Upper lobe of right lung (tissue), 1 donor: ENCODE measurements around the gene TMEM181. TPM values are rescaled to one million over a fixed set of nuclear protein-coding genes. Genes with fewer than 3 reads are reported as not detected.
A peak's percentile ranks its signal among the peaks of the same experiment; 100 is the strongest.
"Not testable (repeated sequence)": the region's sequence is repeated elsewhere in the genome, so short reads cannot be mapped to it uniquely, and the experiment has no call there.

Experiments used
- ATAC-seq: fragments of 200-7000 bp; cut with Tn5 transposase; one replicate; pipeline ENCODE4 v1.9.1; 2020; ENCODE audit warnings: mild to moderate bottlenecking, moderate library complexity
- DNase-seq: peaks from one replicate; pipeline ENCODE4 v3.0.0-alpha.2; 2020
- H3K27ac ChIP-seq: fragments of 200-600 bp; one replicate; pipeline ENCODE4 v1.8.0; 2022
- H3K27me3 ChIP-seq: fragments of 200-600 bp; one replicate; pipeline ENCODE4 v1.8.0; 2022; ENCODE audit warnings: mild to moderate bottlenecking
- H3K36me3 ChIP-seq: fragments of 200-600 bp; one replicate; pipeline ENCODE4 v1.8.0; 2022
- H3K4me1 ChIP-seq: fragments of 200-600 bp; one replicate; pipeline ENCODE4 v1.8.0; 2022
- H3K4me3 ChIP-seq: fragments of 200-600 bp; one replicate; pipeline ENCODE4 v1.8.0; 2022; ENCODE audit warnings: mild to moderate bottlenecking
- H3K9me3 ChIP-seq: fragments of 200-600 bp; one replicate; pipeline ENCODE4 v1.8.0; 2022
- intact Hi-C: fragments of 100-400 bp; cut with DNase I; formaldehyde crosslinking; loops from one replicate; pipeline ENCODE4 v1.11.0; 2022
- total RNA-seq: library from RNA; stranded (reverse); fragmentation: NEBNext Ultra II Directional; extraction: Animal tissue kit (Norgen Biotek cat#: 25700); gene quantifications from one replicate; pipeline ENCODE4 v1.2.1, GENCODE V29; 2021
- TF ChIP-seq, protein P1 (sequence below): fragments of 200-600 bp; IDR thresholded peaks from one replicate; pipeline ENCODE4 v1.8.0; 2022; ENCODE audit warnings: antibody characterized with exemption
- donor health status: DM: no; HTN: yes; CAD: no; lungs with severe emphysema.

Gene TMEM181
- total RNA-seq, 1 donor from 2014 or later, result 31.5 TPM

GRCh38 chr6:158521759-158522158, 38.1 kb upstream of the TMEM181 start:
- ATAC-seq (peak; percentile 76), DNase-seq (peak; percentile 76)
- Histone ChIP-seq H3K27ac (no peak overlapping the region), H3K27me3 (peaks cover 6% of the 10 kb centered on the region), H3K36me3 (no peaks in the 10 kb centered on the region), H3K9me3 (no peaks in the 10 kb centered on the region), H3K4me3 (no peak overlapping the region), H3K4me1 (peaks cover 8% of the 10 kb centered on the region)
- TF ChIP-seq, protein P1, sequence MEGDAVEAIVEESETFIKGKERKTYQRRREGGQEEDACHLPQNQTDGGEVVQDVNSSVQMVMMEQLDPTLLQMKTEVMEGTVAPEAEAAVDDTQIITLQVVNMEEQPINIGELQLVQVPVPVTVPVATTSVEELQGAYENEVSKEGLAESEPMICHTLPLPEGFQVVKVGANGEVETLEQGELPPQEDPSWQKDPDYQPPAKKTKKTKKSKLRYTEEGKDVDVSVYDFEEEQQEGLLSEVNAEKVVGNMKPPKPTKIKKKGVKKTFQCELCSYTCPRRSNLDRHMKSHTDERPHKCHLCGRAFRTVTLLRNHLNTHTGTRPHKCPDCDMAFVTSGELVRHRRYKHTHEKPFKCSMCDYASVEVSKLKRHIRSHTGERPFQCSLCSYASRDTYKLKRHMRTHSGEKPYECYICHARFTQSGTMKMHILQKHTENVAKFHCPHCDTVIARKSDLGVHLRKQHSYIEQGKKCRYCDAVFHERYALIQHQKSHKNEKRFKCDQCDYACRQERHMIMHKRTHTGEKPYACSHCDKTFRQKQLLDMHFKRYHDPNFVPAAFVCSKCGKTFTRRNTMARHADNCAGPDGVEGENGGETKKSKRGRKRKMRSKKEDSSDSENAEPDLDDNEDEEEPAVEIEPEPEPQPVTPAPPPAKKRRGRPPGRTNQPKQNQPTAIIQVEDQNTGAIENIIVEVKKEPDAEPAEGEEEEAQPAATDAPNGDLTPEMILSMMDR, result no peak
- intact Hi-C loops, result no loop called here

GRCh38 chr6:158522616-158523015, 37.3 kb upstream of the TMEM181 start:
- TF ChIP-seq, protein P1, result no peak
- no peaks in the 10 kb centered on the region for H3K9me3 ChIP-seq
- peaks cover 8% of the 10 kb centered on the region for H3K4me1 ChIP-seq
- H3K27me3 ChIP-seq, result no peaks in the 10 kb centered on the region
- no peak overlapping the region for H3K27ac ChIP-seq
- DNase-seq (no peak), ATAC-seq (no peak)
- no peaks in the 10 kb centered on the region for H3K36me3 ChIP-seq
- intact Hi-C loops, result no loop called here
- H3K4me3 ChIP-seq, result no peak overlapping the region

- no peak overlapping the region for H3K4me3 ChIP-seq
- DNase-seq (no peak), ATAC-seq (no peak)
- TF ChIP-seq, protein P1, result no peak
- no peaks in the 10 kb centered on the region for H3K9me3 ChIP-seq
- no peak overlapping the region for H3K27ac ChIP-seq
- H3K36me3 ChIP-seq, result no peaks in the 10 kb centered on the region
- no peaks in the 10 kb centered on the region for H3K27me3 ChIP-seq
- intact Hi-C loops, result no loop called here
- no peaks in the 10 kb centered on the region for H3K4me1 ChIP-seq
Observed at GRCh38 chr6:158524311-158524710, 35.6 kb upstream of the TMEM181 start.

DNA sequence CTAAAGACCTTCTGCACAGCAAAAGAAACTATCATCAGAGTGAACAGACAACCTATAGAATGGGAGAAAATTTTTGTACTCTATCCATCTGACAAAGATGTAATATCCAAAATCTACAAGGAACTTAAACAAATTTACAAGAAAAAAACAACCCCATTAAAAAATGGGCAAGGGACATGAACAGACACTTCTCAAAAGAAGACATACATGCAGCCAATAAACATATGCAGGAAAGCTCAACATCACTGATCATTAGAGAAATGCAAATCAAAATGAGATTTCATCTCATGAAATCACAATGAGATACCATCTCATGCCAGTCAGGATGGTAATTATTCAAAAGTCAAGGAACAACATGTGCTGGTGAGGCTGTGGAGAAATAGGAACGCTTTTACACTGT, 32.0 kb upstream of the TMEM181 start:
- H3K9me3 ChIP-seq, intact Hi-C loops, H3K36me3 ChIP-seq, H3K4me3 ChIP-seq, ATAC-seq, H3K27ac ChIP-seq, H3K27me3 ChIP-seq, DNase-seq, H3K4me1 ChIP-seq: not testable (repeated sequence)

DNA sequence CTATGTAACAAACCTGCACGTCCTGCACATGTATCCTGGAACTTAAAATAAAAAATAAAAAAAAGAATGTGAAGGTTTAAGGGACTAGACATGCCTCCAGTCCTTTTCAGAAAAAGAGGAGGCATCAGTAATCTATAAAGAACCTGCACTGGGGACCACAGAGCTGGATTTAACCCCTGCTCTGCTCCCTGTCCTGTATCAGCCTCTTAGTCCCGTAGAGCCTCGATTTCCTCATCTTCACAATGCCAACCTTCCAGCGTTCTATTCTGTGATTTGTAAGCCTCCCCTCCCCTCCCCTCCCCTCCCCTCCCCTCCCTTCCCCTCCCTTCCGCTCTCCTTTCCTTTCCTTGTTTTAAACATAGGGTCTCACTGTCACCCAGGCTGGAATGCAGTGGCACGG, 31.1 kb upstream of the TMEM181 start:
- DNase-seq, result no peak
- no peaks in the 10 kb centered on the region for H3K36me3 ChIP-seq
- TF ChIP-seq, protein P1, result no peak
- no peaks in the 10 kb centered on the region for H3K4me1 ChIP-seq
- H3K27ac ChIP-seq, result no peak overlapping the region
- no peak for ATAC-seq
- H3K9me3 ChIP-seq, result no peaks in the 10 kb centered on the region
- intact Hi-C loops, result no loop called here
- H3K4me3 ChIP-seq, result no peak overlapping the region
- no peaks in the 10 kb centered on the region for H3K27me3 ChIP-seq

DNA sequence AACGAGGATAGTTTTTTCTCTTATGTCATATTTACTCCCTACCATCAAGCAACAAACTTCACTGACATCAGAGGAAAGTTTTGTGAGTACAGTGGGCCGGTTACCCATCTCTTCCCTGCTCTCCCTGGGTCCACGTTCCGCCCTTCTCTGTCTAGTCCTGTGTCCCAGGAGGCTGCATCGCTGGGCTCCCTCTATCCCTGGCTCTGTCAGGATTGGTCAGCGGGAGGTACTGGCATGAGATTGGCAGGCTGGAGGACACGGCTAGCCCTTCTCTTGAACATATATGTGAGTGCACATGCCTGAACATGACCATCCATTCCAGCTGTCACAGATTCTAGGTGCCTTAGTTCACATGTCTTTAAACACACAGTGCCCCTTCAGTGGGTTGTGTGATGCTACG, 30.3 kb upstream of the TMEM181 start:
- H3K27me3 ChIP-seq, result no peaks in the 10 kb centered on the region
- no peaks in the 10 kb centered on the region for H3K36me3 ChIP-seq
- no peaks in the 10 kb centered on the region for H3K9me3 ChIP-seq
- no peak overlapping the region for H3K4me3 ChIP-seq
- TF ChIP-seq, protein P1, result no peak
- no peaks in the 10 kb centered on the region for H3K4me1 ChIP-seq
- intact Hi-C loops, result no loop called here
- H3K27ac ChIP-seq, result no peak overlapping the region
- DNase-seq (no peak), ATAC-seq (no peak)
